NCI-H1694 (cell line): ENCODE data around the gene WDR18.

Experiments
- DNase-seq: peaks from one replicate; lab custom pipeline; 2025; lab: John Stamatoyannopoulos, UW

WDR18 gene

DNA sequence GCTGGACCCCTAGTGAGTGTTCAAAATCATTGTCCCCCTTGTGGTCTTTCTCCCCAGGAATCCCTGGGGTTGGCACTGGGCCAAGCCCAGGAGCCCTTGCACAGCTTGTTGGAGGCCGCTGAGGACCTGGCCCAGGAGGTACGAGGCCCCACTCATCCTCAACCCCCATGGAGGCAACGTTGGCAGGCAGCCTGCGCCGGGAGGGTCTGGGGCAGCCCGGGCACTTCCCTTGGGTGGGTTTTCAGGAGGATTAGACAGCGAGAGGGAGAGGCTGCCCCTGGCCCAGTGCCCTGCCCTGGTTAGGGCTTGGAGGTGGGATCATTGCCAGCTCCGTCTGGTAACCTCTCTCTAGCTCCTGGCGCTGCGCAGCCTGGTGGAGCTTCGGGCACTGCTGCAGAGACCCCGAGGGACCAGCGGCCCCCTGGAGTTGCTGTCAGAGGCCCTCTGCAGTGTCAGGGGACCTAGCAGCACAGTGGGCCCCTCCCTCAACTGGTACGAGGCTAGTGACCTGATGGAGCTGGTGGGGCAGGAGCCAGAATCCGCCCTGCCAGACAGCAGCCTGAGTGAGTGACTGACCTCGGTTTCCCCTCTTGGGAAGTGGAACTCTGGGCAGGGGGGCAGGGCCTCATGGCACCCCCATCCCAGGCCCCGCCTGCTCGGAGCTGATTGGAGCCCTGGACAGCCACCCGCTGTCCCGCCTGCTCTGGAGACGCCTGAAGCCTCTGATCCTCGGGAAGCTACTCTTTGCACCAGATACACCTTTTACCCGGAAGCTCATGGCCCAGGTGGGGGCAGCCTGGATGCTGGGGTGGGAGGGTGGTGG lies 58.8 kb downstream of the WDR18 start:
- DNase-seq: peak; percentile 75
